H9 (cell line): ENCODE measurements around the gene CDC42EP5. TPM values are rescaled to one million over a fixed set of nuclear protein-coding genes. Genes with fewer than 3 reads are reported as not detected.

ENCODE experiments used
- DNase-seq: peaks from one replicate; pipeline ENCODE4 v3.0.0-alpha.2; 2017
- H2AFZ ChIP-seq: one replicate; pipeline ENCODE4 v1.6.1; 2013; ENCODE audit warnings: mild to moderate bottlenecking, low read length, control low read depth, moderate library complexity
- H2AK5ac ChIP-seq: 2 replicates; pipeline ENCODE4 v1.6.1; 2013; ENCODE audit warnings: low read length, control low read depth, mixed read lengths; ENCODE audit not compliant: insufficient read length
- H2BK120ac ChIP-seq: one replicate; pipeline ENCODE4 v1.6.1; 2013; ENCODE audit warnings: low read depth, mild to moderate bottlenecking, low read length, control low read depth, inconsistent platforms; ENCODE audit not compliant: poor library complexity, severe bottlenecking
- H2BK12ac ChIP-seq: 2 replicates; pipeline ENCODE4 v1.6.1; 2013; ENCODE audit warnings: low read length, control low read depth, mixed read lengths, low read depth; ENCODE audit not compliant: insufficient read length
- H2BK15ac ChIP-seq: 2 replicates; pipeline ENCODE4 v1.6.1; 2013; ENCODE audit warnings: low read depth, low read length, control low read depth
- H2BK20ac ChIP-seq: one replicate; pipeline ENCODE4 v1.6.1; 2013; ENCODE audit warnings: low read depth, mild to moderate bottlenecking, low read length, control low read depth, inconsistent platforms; ENCODE audit not compliant: poor library complexity, severe bottlenecking
- H2BK5ac ChIP-seq: 2 replicates; pipeline ENCODE4 v1.6.1; 2013; ENCODE audit warnings: low read length, control low read depth, mixed read lengths; ENCODE audit not compliant: insufficient read length
- H3K14ac ChIP-seq: 2 replicates; pipeline ENCODE4 v1.6.1; 2013; ENCODE audit warnings: low read length, control low read depth; ENCODE audit not compliant: insufficient read depth
- H3K18ac ChIP-seq: 2 replicates; pipeline ENCODE4 v1.6.1; 2013; ENCODE audit warnings: low read depth, mild to moderate bottlenecking, mixed read lengths, low read length, control low read depth; ENCODE audit not compliant: insufficient read length
- H3K23ac ChIP-seq: 2 replicates; pipeline ENCODE4 v1.6.1; 2013; ENCODE audit warnings: low read length, control low read depth, mixed read lengths, low read depth; ENCODE audit not compliant: insufficient read length
- H3K23me2 ChIP-seq: 2 replicates; pipeline ENCODE4 v1.6.1; 2013; ENCODE audit warnings: low read depth, mild to moderate bottlenecking, mixed read lengths, low read length, control low read depth; ENCODE audit not compliant: insufficient read length, poor library complexity, severe bottlenecking
- H3K27ac ChIP-seq: 2 replicates; pipeline ENCODE4 v1.5.1; 2013; ENCODE audit warnings: low read length, control low read depth, mixed read lengths, low read depth; ENCODE audit not compliant: insufficient read length
- H3K27me3 ChIP-seq: 2 replicates; pipeline ENCODE4 v1.6.1; 2013; ENCODE audit warnings: low read length, control low read depth, inconsistent platforms; ENCODE audit not compliant: insufficient read depth
- H3K4ac ChIP-seq: 2 replicates; pipeline ENCODE4 v1.6.1; 2013; ENCODE audit warnings: low read depth, mild to moderate bottlenecking, control low read depth, inconsistent platforms, low read length, moderate library complexity
- H3K4me1 ChIP-seq: 2 replicates; pipeline ENCODE4 v1.6.1; 2013; ENCODE audit warnings: low read length, control low read depth, inconsistent platforms; ENCODE audit not compliant: insufficient read depth
- H3K4me2 ChIP-seq: 2 replicates; pipeline ENCODE4 v1.6.1; 2013; ENCODE audit warnings: low read length, control low read depth, mixed read lengths; ENCODE audit not compliant: insufficient read length, insufficient read depth
- H3K56ac ChIP-seq: 2 replicates; pipeline ENCODE4 v1.6.1; 2013; ENCODE audit warnings: low read depth, mild to moderate bottlenecking, mixed read lengths, low read length, control low read depth; ENCODE audit not compliant: insufficient read length
- H3K79me1 ChIP-seq: 2 replicates; pipeline ENCODE4 v1.6.1; 2013; ENCODE audit warnings: low read depth, mild to moderate bottlenecking, moderate library complexity, low read length, control low read depth, inconsistent platforms; ENCODE audit not compliant: insufficient read depth, poor library complexity, severe bottlenecking
- H3K79me2 ChIP-seq: 2 replicates; pipeline ENCODE4 v1.6.1; 2013; ENCODE audit warnings: low read length, control low read depth, inconsistent platforms; ENCODE audit not compliant: insufficient read depth
- H3K9ac ChIP-seq: 2 replicates; pipeline ENCODE4 v1.6.1; 2013; ENCODE audit warnings: low read length, control low read depth, mixed read lengths; ENCODE audit not compliant: insufficient read length; ENCODE audit errors: extremely low read depth
- H3K9me3 ChIP-seq: one replicate; pipeline ENCODE4 v1.6.1; 2013; ENCODE audit warnings: low read depth, low read length, inconsistent platforms; ENCODE audit not compliant: control insufficient read depth
- H3T11ph ChIP-seq: one replicate; pipeline ENCODE4 v1.6.1; 2013; ENCODE audit warnings: mild to moderate bottlenecking, low read length, control low read depth, inconsistent platforms
- H4K20me1 ChIP-seq: one replicate; pipeline ENCODE4 v1.6.1; 2013; ENCODE audit not compliant: control insufficient read depth, insufficient read length, insufficient read depth
- H4K5ac ChIP-seq: 2 replicates; pipeline ENCODE4 v1.6.1; 2013; ENCODE audit warnings: low read depth, mild to moderate bottlenecking, mixed read lengths, low read length, control low read depth; ENCODE audit not compliant: insufficient read length
- H4K8ac ChIP-seq: replicated peaks from 2 replicates; pipeline ENCODE4 v1.6.1; 2013; ENCODE audit warnings: low read length, control low read depth, mixed read lengths, low read depth; ENCODE audit not compliant: insufficient read length
- H4K91ac ChIP-seq: 2 replicates; pipeline ENCODE4 v1.6.1; 2013; ENCODE audit warnings: low read depth, mild to moderate bottlenecking, moderate library complexity, mixed read lengths, low read length, control low read depth; ENCODE audit not compliant: insufficient read length
- H3K27ac Mint-ChIP-seq, 3 experiments: 2 replicates in 2 of 3; 3 replicates in 1 of 3; pipeline ENCODE4 v1.8.0; 2020 to 2021; ENCODE audit warnings: mixed read lengths in 3 of 3, mild to moderate bottlenecking in 1 of 3, moderate library complexity in 1 of 3
- H3K27me3 Mint-ChIP-seq: 2 replicates; pipeline ENCODE4 v1.8.0; 2021; ENCODE audit warnings: low read depth, mild to moderate bottlenecking, moderate library complexity, mixed read lengths
- H3K36me3 Mint-ChIP-seq, 3 experiments: 2 replicates in 2 of 3; 3 replicates in 1 of 3; pipeline ENCODE4 v1.8.0; 2020 to 2021; ENCODE audit warnings: low read depth in 3 of 3, mixed read lengths in 3 of 3; ENCODE audit not compliant: insufficient read depth in 1 of 3
- H3K4me1 Mint-ChIP-seq, 2 experiments: 2 replicates each; pipeline ENCODE4 v1.8.0; 2020; ENCODE audit warnings: mixed read lengths in 2 of 2
- H3K4me3 Mint-ChIP-seq, 2 experiments: 2 replicates in 1 of 2; 3 replicates in 1 of 2; pipeline ENCODE4 v1.8.0; 2020 to 2021; ENCODE audit warnings: mild to moderate bottlenecking in 2 of 2, mixed read lengths in 2 of 2, moderate library complexity in 1 of 2
- H3K9me3 Mint-ChIP-seq, 2 experiments: 2 replicates in 1 of 2; 3 replicates in 1 of 2; pipeline ENCODE4 v1.8.0; 2020; ENCODE audit warnings: mild to moderate bottlenecking in 2 of 2, mixed read lengths in 2 of 2, moderate library complexity in 1 of 2
- CTCF ChIP-seq: fragments of 200-600 bp; sonication (generic); conservative IDR thresholded peaks from 3 replicates; pipeline ENCODE4 v1.8.0; 2021; ENCODE audit warnings: antibody characterized with exemption, mild to moderate bottlenecking
- WGBS: extraction: QIAGEN DNeasy Blood & Tissue Kit; methylation state at CpG from one replicate; pipeline ENCODE4 v1.1.7; 2013; ENCODE audit warnings: missing lambda C conversion rate, low lambda C conversion rate, mixed read lengths; ENCODE audit not compliant: insufficient read length; ENCODE audit errors: extremely low coverage; 5-methylcytosine and 5-hydroxymethylcytosine counted together
- total RNA-seq: library from RNA; stranded (reverse); gene quantifications from 2 replicates; pipeline ENCODE4 v1.2.1, GENCODE V29; 2021

Gene CDC42EP5
- total RNA-seq, 1 experiment from 2014 or later: 1.6 TPM

GRCh38 chr19:54448040-54448773 lies 24.9 kb downstream of the CDC42EP5 start:
- no peak overlapping the region for H3K27ac ChIP-seq
- H4K8ac ChIP-seq: no peak overlapping the region

More at GRCh38 chr19:54448040-54448773, 24.9 kb downstream of the CDC42EP5 start:
- Histone ChIP-seq H2AFZ (no peak overlapping the region), H3K18ac (no peak overlapping the region), H2BK20ac (no peak overlapping the region), H3K79me1 (peaks cover 10% of the 10 kb centered on the region), H3K4me1 (peaks cover 2% of the 10 kb centered on the region; the same call in 1 of the 2 replicates), H4K91ac (no peak overlapping the region), H3K4me2 (peak overlapping the region; percentile 93), H2BK120ac (no peak overlapping the region), H3T11ph (no peak overlapping the region), H2BK12ac (no peak overlapping the region), H3K27me3 (no peaks in the 10 kb centered on the region), H3K9me3 (no peaks in the 10 kb centered on the region), H3K79me2 (peaks cover 19% of the 10 kb centered on the region), H3K23me2 (peaks cover 9% of the 10 kb centered on the region), H2BK15ac (no peak overlapping the region), H3K9ac (peak overlapping the region; percentile 2), H3K14ac (no peak overlapping the region), H3K4ac (no peak overlapping the region), H3K23ac (no peak overlapping the region), H2AK5ac (no peak overlapping the region), H2BK5ac (no peak overlapping the region), H4K5ac (no peak overlapping the region), H4K20me1 (no peaks in the 10 kb centered on the region), H3K56ac (no peak overlapping the region)
- H3K27me3 Mint-ChIP-seq: no peaks in the 10 kb centered on the region
- H3K9me3 Mint-ChIP-seq: peaks cover 4 to 10% of the 10 kb centered on the region in 2 experiments; a peak in 2 of 5 replicates
- peak overlapping the region; percentile 98 to 100 (median 99) for H3K27ac Mint-ChIP-seq
- peaks cover 16 to 28% of the 10 kb centered on the region in 2 experiments for H3K4me1 Mint-ChIP-seq
- WGBS: no CpG with 5 or more reads among the region's 34 CpGs
- H3K36me3 Mint-ChIP-seq: peaks cover 29 to 49% (median 33%) of the 10 kb centered on the region in 3 experiments
- H3K4me3 Mint-ChIP-seq: peak overlapping the region; percentile 97 to 99
- peak; percentile 58 for DNase-seq
- no peak for TF ChIP-seq CTCF
